WTC11 (cell line): ENCODE results near the gene CHL1. TPM values are rescaled to one million over a fixed set of nuclear protein-coding genes. Genes with fewer than 3 reads are reported as not detected.

Experiments used
- ATAC-seq: fragments of 200-7000 bp; cut with Tn5 transposase; 2 replicates; pipeline ENCODE4 v1.10.0; 2021; ENCODE audit warnings: mild to moderate bottlenecking, moderate library complexity
- CTCF ChIA-PET: fragments of 300-600 bp; sonication (Branson Sonifier 250); formaldehyde crosslinking; loops from one replicate; lab custom pipeline; 2021; ENCODE audit warnings: antibody characterized with exemption; lab: Charles Lee
- POLR2A ChIA-PET: fragments of 350-600 bp; sonication (Branson Sonifier 250); formaldehyde crosslinking; loops from one replicate; lab custom pipeline; 2021; ENCODE audit warnings: antibody characterized with exemption; lab: Charles Lee
- DNase-seq: peaks from one replicate; pipeline ENCODE4 v3.0.0; 2021; ENCODE audit warnings: low spot score
- H3K27ac Mint-ChIP-seq: 2 replicates; pipeline ENCODE4 v1.8.0; 2021; ENCODE audit warnings: mixed read lengths
- H3K27me3 Mint-ChIP-seq: 2 replicates; pipeline ENCODE4 v1.8.0; 2021; ENCODE audit warnings: low read depth, mild to moderate bottlenecking, moderate library complexity, mixed read lengths
- H3K36me3 Mint-ChIP-seq: 2 replicates; pipeline ENCODE4 v1.8.0; 2021; ENCODE audit warnings: mixed read lengths
- H3K4me1 Mint-ChIP-seq: 2 replicates; pipeline ENCODE4 v1.8.0; 2022; ENCODE audit warnings: mixed read lengths
- H3K4me3 Mint-ChIP-seq: 2 replicates; pipeline ENCODE4 v1.8.0; 2021; ENCODE audit warnings: mild to moderate bottlenecking, moderate library complexity, mixed read lengths
- H3K9me3 Mint-ChIP-seq: 2 replicates; pipeline ENCODE4 v1.8.0; 2021; ENCODE audit warnings: mixed read lengths
- CREM ChIP-seq: sonication (generic); formaldehyde crosslinking; IDR thresholded peaks from 2 replicates; pipeline ENCODE4 v1.8.1; 2022; ENCODE audit warnings: mild to moderate bottlenecking, missing genetic modification reagents, moderate library complexity
- FOXP1 ChIP-seq: sonication (generic); formaldehyde crosslinking; IDR thresholded peaks from 2 replicates; pipeline ENCODE4 v1.8.0; 2022; ENCODE audit warnings: missing genetic modification reagents, mild to moderate bottlenecking, moderate library complexity, borderline replicate concordance
- IRF2 ChIP-seq: sonication (generic); formaldehyde crosslinking; IDR thresholded peaks from 2 replicates; pipeline ENCODE4 v1.8.0; 2022; ENCODE audit warnings: low read depth, missing genetic modification reagents, borderline replicate concordance
- JAZF1 ChIP-seq: fragments of 250-450 bp; sonication (Bioruptor Pico); IDR thresholded peaks from 2 replicates; pipeline ENCODE4 v1.9.0; 2021; ENCODE audit warnings: moderate library complexity, mild to moderate bottlenecking, inconsistent platforms
- MXD4 ChIP-seq: fragments of 250-450 bp; sonication (Bioruptor Pico); IDR thresholded peaks from 2 replicates; pipeline ENCODE4 v1.8.0; 2021; ENCODE audit warnings: mild to moderate bottlenecking, moderate library complexity, borderline replicate concordance
- PRRX2 ChIP-seq: fragments of 250-450 bp; sonication (Bioruptor Pico); IDR thresholded peaks from 2 replicates; pipeline ENCODE4 v1.8.0; 2021; ENCODE audit warnings: mild to moderate bottlenecking
- RELA ChIP-seq: sonication (generic); formaldehyde crosslinking; IDR thresholded peaks from 2 replicates; pipeline ENCODE4 v1.8.1; 2022; ENCODE audit warnings: missing genetic modification reagents, mild to moderate bottlenecking, borderline replicate concordance
- ZNF416 ChIP-seq: fragments of 250-450 bp; sonication (Bioruptor Pico); IDR thresholded peaks from 2 replicates; pipeline ENCODE4 v1.9.0; 2021; ENCODE audit warnings: mild to moderate bottlenecking, inconsistent platforms
- total RNA-seq: library from RNA; stranded (reverse); gene quantifications from 3 replicates; pipeline ENCODE4 v1.2.3, GENCODE V29; 2021
- TF ChIP-seq, protein P1 (sequence below): sonication (generic); formaldehyde crosslinking; IDR thresholded peaks from 2 replicates; pipeline ENCODE4 v1.8.0; 2022; ENCODE audit warnings: missing genetic modification reagents
- TF ChIP-seq, protein P2 (sequence below): sonication (generic); formaldehyde crosslinking; IDR thresholded peaks from 2 replicates; pipeline ENCODE4 v1.8.0; 2022; ENCODE audit warnings: mild to moderate bottlenecking, missing genetic modification reagents
- TF ChIP-seq, protein P3 (sequence below): fragments of 250-450 bp; sonication (Bioruptor Pico); IDR thresholded peaks from 2 replicates; pipeline ENCODE4 v2.1.2; 2022; ENCODE audit warnings: mild to moderate bottlenecking, moderate library complexity
- TF ChIP-seq, protein P4 (sequence below): fragments of 250-450 bp; sonication (Bioruptor Pico); IDR thresholded peaks from 2 replicates; pipeline ENCODE4 v1.9.0; 2021; ENCODE audit warnings: mild to moderate bottlenecking, borderline replicate concordance
- TF ChIP-seq, protein P5 (sequence below): sonication (generic); formaldehyde crosslinking; IDR thresholded peaks from 2 replicates; pipeline ENCODE4 v1.8.1; 2022; ENCODE audit warnings: low read depth, mild to moderate bottlenecking, moderate library complexity, missing genetic modification reagents, borderline replicate concordance
- TF ChIP-seq, protein P6 (sequence below): fragments of 250-450 bp; sonication (Bioruptor Pico); IDR thresholded peaks from 2 replicates; pipeline ENCODE4 v1.9.0; 2021; ENCODE audit warnings: mild to moderate bottlenecking

The CHL1 gene
- total RNA-seq, 1 experiment from 2014 or later: not detected

DNA sequence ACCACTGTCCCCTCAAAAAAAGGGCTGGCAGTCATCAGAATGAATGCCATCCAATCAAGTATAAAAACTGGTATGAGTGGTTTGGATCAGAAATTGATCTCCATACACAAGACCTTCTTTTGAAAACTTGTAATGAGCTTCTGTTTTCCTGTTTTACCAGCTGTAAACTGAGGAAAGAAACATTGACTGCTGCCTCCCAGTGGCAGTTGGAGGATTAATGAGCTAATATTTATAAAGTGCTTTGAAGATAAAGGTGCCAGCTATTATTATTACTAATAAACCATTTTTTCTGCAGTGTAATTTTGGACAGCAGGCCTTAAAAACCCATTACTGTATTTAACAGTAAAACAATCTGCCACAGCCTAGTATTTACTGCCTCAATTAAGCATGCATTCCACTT, 11.4 kb downstream of the CHL1 start (continued):
- TF ChIP-seq, protein P1, sequence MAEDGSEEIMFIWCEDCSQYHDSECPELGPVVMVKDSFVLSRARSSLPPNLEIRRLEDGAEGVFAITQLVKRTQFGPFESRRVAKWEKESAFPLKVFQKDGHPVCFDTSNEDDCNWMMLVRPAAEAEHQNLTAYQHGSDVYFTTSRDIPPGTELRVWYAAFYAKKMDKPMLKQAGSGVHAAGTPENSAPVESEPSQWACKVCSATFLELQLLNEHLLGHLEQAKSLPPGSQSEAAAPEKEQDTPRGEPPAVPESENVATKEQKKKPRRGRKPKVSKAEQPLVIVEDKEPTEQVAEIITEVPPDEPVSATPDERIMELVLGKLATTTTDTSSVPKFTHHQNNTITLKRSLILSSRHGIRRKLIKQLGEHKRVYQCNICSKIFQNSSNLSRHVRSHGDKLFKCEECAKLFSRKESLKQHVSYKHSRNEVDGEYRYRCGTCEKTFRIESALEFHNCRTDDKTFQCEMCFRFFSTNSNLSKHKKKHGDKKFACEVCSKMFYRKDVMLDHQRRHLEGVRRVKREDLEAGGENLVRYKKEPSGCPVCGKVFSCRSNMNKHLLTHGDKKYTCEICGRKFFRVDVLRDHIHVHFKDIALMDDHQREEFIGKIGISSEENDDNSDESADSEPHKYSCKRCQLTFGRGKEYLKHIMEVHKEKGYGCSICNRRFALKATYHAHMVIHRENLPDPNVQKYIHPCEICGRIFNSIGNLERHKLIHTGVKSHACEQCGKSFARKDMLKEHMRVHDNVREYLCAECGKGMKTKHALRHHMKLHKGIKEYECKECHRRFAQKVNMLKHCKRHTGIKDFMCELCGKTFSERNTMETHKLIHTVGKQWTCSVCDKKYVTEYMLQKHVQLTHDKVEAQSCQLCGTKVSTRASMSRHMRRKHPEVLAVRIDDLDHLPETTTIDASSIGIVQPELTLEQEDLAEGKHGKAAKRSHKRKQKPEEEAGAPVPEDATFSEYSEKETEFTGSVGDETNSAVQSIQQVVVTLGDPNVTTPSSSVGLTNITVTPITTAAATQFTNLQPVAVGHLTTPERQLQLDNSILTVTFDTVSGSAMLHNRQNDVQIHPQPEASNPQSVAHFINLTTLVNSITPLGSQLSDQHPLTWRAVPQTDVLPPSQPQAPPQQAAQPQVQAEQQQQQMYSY (CRISPR knock-in tag): no peak
- TF ChIP-seq, protein P2, sequence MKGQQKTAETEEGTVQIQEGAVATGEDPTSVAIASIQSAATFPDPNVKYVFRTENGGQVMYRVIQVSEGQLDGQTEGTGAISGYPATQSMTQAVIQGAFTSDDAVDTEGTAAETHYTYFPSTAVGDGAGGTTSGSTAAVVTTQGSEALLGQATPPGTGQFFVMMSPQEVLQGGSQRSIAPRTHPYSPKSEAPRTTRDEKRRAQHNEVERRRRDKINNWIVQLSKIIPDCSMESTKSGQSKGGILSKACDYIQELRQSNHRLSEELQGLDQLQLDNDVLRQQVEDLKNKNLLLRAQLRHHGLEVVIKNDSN: no peak
- TF ChIP-seq JAZF1 (CRISPR knock-in tag): no peak
- TF ChIP-seq, protein P3, sequence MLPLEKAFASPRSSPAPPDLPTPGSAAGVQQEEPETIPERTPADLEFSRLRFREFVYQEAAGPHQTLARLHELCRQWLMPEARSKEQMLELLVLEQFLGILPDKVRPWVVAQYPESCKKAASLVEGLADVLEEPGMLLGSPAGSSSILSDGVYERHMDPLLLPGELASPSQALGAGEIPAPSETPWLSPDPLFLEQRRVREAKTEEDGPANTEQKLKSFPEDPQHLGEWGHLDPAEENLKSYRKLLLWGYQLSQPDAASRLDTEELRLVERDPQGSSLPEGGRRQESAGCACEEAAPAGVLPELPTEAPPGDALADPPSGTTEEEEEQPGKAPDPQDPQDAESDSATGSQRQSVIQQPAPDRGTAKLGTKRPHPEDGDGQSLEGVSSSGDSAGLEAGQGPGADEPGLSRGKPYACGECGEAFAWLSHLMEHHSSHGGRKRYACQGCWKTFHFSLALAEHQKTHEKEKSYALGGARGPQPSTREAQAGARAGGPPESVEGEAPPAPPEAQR: no peak
- TF ChIP-seq, protein P4, sequence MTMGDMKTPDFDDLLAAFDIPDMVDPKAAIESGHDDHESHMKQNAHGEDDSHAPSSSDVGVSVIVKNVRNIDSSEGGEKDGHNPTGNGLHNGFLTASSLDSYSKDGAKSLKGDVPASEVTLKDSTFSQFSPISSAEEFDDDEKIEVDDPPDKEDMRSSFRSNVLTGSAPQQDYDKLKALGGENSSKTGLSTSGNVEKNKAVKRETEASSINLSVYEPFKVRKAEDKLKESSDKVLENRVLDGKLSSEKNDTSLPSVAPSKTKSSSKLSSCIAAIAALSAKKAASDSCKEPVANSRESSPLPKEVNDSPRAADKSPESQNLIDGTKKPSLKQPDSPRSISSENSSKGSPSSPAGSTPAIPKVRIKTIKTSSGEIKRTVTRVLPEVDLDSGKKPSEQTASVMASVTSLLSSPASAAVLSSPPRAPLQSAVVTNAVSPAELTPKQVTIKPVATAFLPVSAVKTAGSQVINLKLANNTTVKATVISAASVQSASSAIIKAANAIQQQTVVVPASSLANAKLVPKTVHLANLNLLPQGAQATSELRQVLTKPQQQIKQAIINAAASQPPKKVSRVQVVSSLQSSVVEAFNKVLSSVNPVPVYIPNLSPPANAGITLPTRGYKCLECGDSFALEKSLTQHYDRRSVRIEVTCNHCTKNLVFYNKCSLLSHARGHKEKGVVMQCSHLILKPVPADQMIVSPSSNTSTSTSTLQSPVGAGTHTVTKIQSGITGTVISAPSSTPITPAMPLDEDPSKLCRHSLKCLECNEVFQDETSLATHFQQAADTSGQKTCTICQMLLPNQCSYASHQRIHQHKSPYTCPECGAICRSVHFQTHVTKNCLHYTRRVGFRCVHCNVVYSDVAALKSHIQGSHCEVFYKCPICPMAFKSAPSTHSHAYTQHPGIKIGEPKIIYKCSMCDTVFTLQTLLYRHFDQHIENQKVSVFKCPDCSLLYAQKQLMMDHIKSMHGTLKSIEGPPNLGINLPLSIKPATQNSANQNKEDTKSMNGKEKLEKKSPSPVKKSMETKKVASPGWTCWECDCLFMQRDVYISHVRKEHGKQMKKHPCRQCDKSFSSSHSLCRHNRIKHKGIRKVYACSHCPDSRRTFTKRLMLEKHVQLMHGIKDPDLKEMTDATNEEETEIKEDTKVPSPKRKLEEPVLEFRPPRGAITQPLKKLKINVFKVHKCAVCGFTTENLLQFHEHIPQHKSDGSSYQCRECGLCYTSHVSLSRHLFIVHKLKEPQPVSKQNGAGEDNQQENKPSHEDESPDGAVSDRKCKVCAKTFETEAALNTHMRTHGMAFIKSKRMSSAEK (CRISPR knock-in tag): no peak
- TF ChIP-seq, all 79 proteins: peak for 0

DNA sequence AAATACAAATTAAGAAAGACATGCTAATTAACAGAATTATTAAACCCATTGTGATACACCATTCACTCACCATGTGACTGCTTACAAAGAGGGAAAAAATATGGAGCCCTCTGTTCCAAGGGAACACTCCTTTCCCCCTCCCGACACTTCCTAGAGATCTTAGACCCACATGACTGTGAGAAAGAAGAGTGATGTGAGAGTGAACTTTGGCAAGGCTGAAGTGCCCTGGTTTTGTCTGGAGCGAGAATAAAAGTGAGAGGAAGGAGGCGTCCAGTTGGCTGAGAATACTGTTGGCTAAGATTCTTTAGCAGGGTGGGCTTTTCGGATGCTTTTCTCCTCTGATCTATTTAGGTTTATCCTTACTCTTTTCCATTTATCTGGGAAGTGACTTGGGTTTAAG, 14.1 kb downstream of the CHL1 start:
- ChIA-PET POLR2A (no interaction called here), CTCF (no interaction called here)
- Mint-ChIP-seq H3K27ac (no peak overlapping the region), H3K27me3 (peaks cover 9% of the 10 kb centered on the region), H3K36me3 (peaks cover 72% of the 10 kb centered on the region), H3K9me3 (peaks cover 83% of the 10 kb centered on the region), H3K4me1 (no peaks in the 10 kb centered on the region), H3K4me3 (no peak overlapping the region)
- ATAC-seq (no peak), DNase-seq (no peak)
- TF ChIP-seq FOXP1 (CRISPR knock-in tag) (no peak), IRF2 (CRISPR knock-in tag) (no peak), ZNF416 (CRISPR knock-in tag) (no peak), CREM (CRISPR knock-in tag) (no peak), PRRX2 (no peak), RELA (CRISPR knock-in tag) (no peak), MXD4 (CRISPR knock-in tag) (no peak)
- TF ChIP-seq, protein P5, sequence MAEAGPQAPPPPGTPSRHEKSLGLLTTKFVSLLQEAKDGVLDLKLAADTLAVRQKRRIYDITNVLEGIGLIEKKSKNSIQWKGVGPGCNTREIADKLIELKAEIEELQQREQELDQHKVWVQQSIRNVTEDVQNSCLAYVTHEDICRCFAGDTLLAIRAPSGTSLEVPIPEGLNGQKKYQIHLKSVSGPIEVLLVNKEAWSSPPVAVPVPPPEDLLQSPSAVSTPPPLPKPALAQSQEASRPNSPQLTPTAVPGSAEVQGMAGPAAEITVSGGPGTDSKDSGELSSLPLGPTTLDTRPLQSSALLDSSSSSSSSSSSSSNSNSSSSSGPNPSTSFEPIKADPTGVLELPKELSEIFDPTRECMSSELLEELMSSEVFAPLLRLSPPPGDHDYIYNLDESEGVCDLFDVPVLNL (CRISPR knock-in tag): no peak
- TF ChIP-seq, protein P4 (CRISPR knock-in tag): no peak
- TF ChIP-seq, protein P6, sequence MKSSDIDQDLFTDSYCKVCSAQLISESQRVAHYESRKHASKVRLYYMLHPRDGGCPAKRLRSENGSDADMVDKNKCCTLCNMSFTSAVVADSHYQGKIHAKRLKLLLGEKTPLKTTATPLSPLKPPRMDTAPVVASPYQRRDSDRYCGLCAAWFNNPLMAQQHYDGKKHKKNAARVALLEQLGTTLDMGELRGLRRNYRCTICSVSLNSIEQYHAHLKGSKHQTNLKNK: no peak
- TF ChIP-seq, protein P1 (CRISPR knock-in tag): no peak
